Endothelial cell of umbilical vein (primary cell): ENCODE results near the gene SLC6A16. TPM values are rescaled to one million over a fixed set of nuclear protein-coding genes. Genes with fewer than 3 reads are reported as not detected.

Experiments
- BruUV-seq: library from RNA; stranded (reverse); fragments of 400-500 nt; replicated peaks from 2 replicates; lab custom pipeline; 2021; lab: Mats Ljungman, UMichigan
- CTCF ChIA-PET: fragments of 300-600, 350-600 bp; sonication (Branson Sonifier 250); formaldehyde crosslinking; loops from one replicate; lab custom pipeline; 2021; ENCODE audit warnings: antibody characterized with exemption, inconsistent platforms; lab: Charles Lee
- POLR2A ChIA-PET: fragments of 300-600, 350-600 bp; sonication (Branson Sonifier 250); formaldehyde crosslinking; loops from one replicate; lab custom pipeline; 2021; ENCODE audit warnings: antibody characterized with exemption, inconsistent platforms; lab: Charles Lee
- DNase-seq: peaks from one replicate; pipeline ENCODE4 v3.0.0-alpha.2; 2011; ENCODE audit warnings: low read depth, low spot score
- FAIRE-seq: peaks from 2 replicates; lab custom pipeline; 2011; peaks lifted over from hg19 to GRCh38; lab: Jason Lieb, UNC
- H2AFZ ChIP-seq: 2 replicates; pipeline ENCODE4 v1.6.0; 2012; ENCODE audit warnings: low read depth, low read length, control low read depth, inconsistent platforms
- H3K27ac ChIP-seq: 2 replicates; pipeline ENCODE4 v1.5.1; 2011; ENCODE audit warnings: low read depth, mild to moderate bottlenecking, control low read depth, low read length, moderate library complexity; ENCODE audit not compliant: insufficient read depth
- H3K27me3 ChIP-seq, 2 experiments: 2 replicates each; pipeline versions ENCODE4 v1.6.0 to v1.6.1; 2011; ENCODE audit warnings: low read length in 2 of 2, mixed read lengths in 1 of 2; ENCODE audit not compliant: control insufficient read depth in 2 of 2, insufficient read depth in 2 of 2
- H3K36me3 ChIP-seq, 2 experiments: 2 replicates in 1 of 2; 3 replicates in 1 of 2; pipeline ENCODE4 v1.5.1; 2011; ENCODE audit warnings: low read length in 2 of 2, mild to moderate bottlenecking in 1 of 2, moderate library complexity in 1 of 2; ENCODE audit not compliant: control insufficient read depth in 2 of 2, insufficient read depth in 2 of 2; ENCODE audit errors: extremely low read depth in 1 of 2
- H3K4me1 ChIP-seq: 3 replicates; pipeline ENCODE4 v1.5.1; 2011; ENCODE audit warnings: mild to moderate bottlenecking, low read length; ENCODE audit not compliant: control insufficient read depth, insufficient read depth; ENCODE audit errors: extremely low read depth
- H3K4me2 ChIP-seq: 2 replicates; pipeline ENCODE4 v1.6.1; 2011; ENCODE audit warnings: low read length, control low read depth, mixed read lengths; ENCODE audit not compliant: insufficient read depth
- H3K4me3 ChIP-seq, 3 experiments: fragments of 200-600 bp in 1 of 3; sonication (generic), shearing (Covaris generic) in 1 of 3; replicated peaks in 1 of 3; 2 replicates each; pipeline ENCODE4 v1.5.1; 2011 to 2016; ENCODE audit warnings: control low read depth in 3 of 3, low read length in 3 of 3, mild to moderate bottlenecking in 2 of 3, inconsistent platforms in 1 of 3, low read depth in 1 of 3, moderate library complexity in 1 of 3; ENCODE audit not compliant: insufficient read depth in 1 of 3
- H3K79me2 ChIP-seq: 2 replicates; pipeline ENCODE4 v1.6.0; 2012; ENCODE audit warnings: low read length, inconsistent platforms; ENCODE audit not compliant: control insufficient read depth, insufficient read depth
- H3K9ac ChIP-seq: replicated peaks from 2 replicates; pipeline ENCODE3; 2011; ENCODE audit warnings: low read length, control low read depth; ENCODE audit not compliant: insufficient read depth; ENCODE audit errors: extremely low read depth
- H3K9me1 ChIP-seq: replicated peaks from 3 replicates; pipeline ENCODE4 v1.6.0; 2011; ENCODE audit warnings: mild to moderate bottlenecking, low read length; ENCODE audit not compliant: control insufficient read depth, insufficient read depth; ENCODE audit errors: extremely low read depth
- H3K9me3 ChIP-seq: replicated peaks from 2 replicates; pipeline ENCODE4 v1.5.1; 2012; ENCODE audit warnings: low read length, inconsistent platforms; ENCODE audit not compliant: control insufficient read depth, insufficient read depth
- H4K20me1 ChIP-seq: replicated peaks from 2 replicates; pipeline ENCODE3; 2011; ENCODE audit warnings: mild to moderate bottlenecking, low read length; ENCODE audit not compliant: control insufficient read depth, insufficient read depth; ENCODE audit errors: extremely low read depth
- EZH2 ChIP-seq: IDR thresholded peaks from 2 replicates; pipeline ENCODE4 v1.6.1; 2012; ENCODE audit warnings: borderline replicate concordance, low read depth, mild to moderate bottlenecking, moderate library complexity, low read length, inconsistent platforms; ENCODE audit not compliant: severe bottlenecking
- GATA2 ChIP-seq: IDR thresholded peaks from 2 replicates; pipeline ENCODE4 v1.7.0; 2011; ENCODE audit warnings: low read depth, mild to moderate bottlenecking, moderate library complexity, mixed read lengths, low read length; ENCODE audit not compliant: insufficient read length, insufficient read depth
- MYC ChIP-seq: IDR thresholded peaks from one replicate; pipeline ENCODE4 v1.6.1; 2011; ENCODE audit warnings: mild to moderate bottlenecking, low read depth, low read length
- POLR2A ChIP-seq: IDR thresholded peaks from 2 replicates; pipeline ENCODE4 v1.6.1; 2012; ENCODE audit warnings: low read depth, mild to moderate bottlenecking, control low read depth, low read length
- POLR2AphosphoS5 ChIP-seq: IDR thresholded peaks from 2 replicates; pipeline ENCODE4 v1.6.1; 2012; ENCODE audit warnings: low read depth, mild to moderate bottlenecking, control low read depth, low read length, moderate library complexity; ENCODE audit not compliant: insufficient read depth
- dilution Hi-C: fragments of 300-500 bp; cut with MboI; formaldehyde crosslinking; loops from one replicate; pipeline ENCODE4 v1.15.0; 2019; ENCODE audit warnings: low sequenced_read_pairs; ENCODE audit not compliant: extremely low pct_ligation_motif_present
- intact Hi-C: fragments of 100-400 bp; cut with micrococcal nuclease; formaldehyde crosslinking; loops from one replicate; pipeline ENCODE4 v1.10.0; 2022
- polyA plus RNA-seq, 4 experiments: library from polyadenylated mRNA; depleted of rRNA in 3 of 4; stranded (reverse) in 3 of 4; unstranded in 1 of 4; fragments of >200 nt; gene quantifications; 2 replicates each; pipeline versions ENCODE4 v1.2.1 to v1.2.3, GENCODE V29; 2011 to 2012; ENCODE audit warnings: missing spikeins in 1 of 4
- total RNA-seq: library from RNA; stranded (reverse); gene quantifications from 2 replicates; pipeline ENCODE4 v1.2.3, GENCODE V29; 2021
- TF ChIP-seq, protein P1 (sequence below): IDR thresholded peaks from 2 replicates; pipeline ENCODE4 v1.6.1; 2011; ENCODE audit not compliant: insufficient read depth, insufficient read length
- TF ChIP-seq, protein P2 (sequence below), 2 donors: IDR thresholded peaks; 1 replicate in 1 of 2; 2 replicates in 1 of 2; pipeline ENCODE4 v1.5.1; 2011; ENCODE audit warnings: low read length in 2 of 2, mild to moderate bottlenecking in 2 of 2, moderate library complexity in 2 of 2, control low read depth in 1 of 2, inconsistent platforms in 1 of 2, low read depth in 1 of 2; ENCODE audit not compliant: insufficient read depth in 1 of 2; ENCODE audit errors: extremely low read depth in 1 of 2

SLC6A16 gene
- total and polyA plus RNA-seq, 2 donors (not counting 3 experiments of a cell fraction or from before 2014, with no cell fraction given) = 1.1 to 1.6 TPM

DNA sequence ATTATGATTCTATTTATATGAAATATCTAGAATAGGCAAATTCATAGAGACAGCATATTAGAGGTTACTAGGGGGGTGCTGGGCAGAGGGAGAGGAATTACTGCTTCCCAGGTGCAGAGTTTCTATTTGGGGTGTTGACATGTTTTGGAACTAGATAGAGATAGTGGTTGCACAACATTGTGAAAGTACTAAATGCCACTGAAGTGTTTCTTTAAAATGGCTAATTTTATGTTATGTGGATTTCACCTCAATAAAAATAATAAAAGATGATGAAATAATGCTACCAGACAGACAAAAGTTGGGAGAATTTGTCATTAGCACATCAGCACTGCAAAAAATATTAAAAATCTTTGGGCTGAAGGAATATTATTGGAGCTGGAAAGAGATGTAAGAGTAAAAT lies 63.4 kb downstream of the SLC6A16 start:
- H3K36me3 ChIP-seq = no peaks in the 10 kb centered on the region
- H3K9me3 ChIP-seq = no peaks in the 10 kb centered on the region
- H3K4me3 ChIP-seq = no peak overlapping the region
- dilution Hi-C loops = no loop called here
- H4K20me1 ChIP-seq = no peaks in the 10 kb centered on the region
- no peak for DNase-seq
- H3K27ac ChIP-seq = no peak overlapping the region
- BruUV-seq = no TSS peak
- no peaks in the 10 kb centered on the region for H3K9me1 ChIP-seq
- no peak overlapping the region for H3K9ac ChIP-seq
- no peak for FAIRE-seq
- CTCF ChIA-PET = interaction anchor here (2.6 kb wide), 1 partner anchor 66 kb away, joined by 8 read pairs; no protein-coding TSS in a partner anchor
- no peak overlapping the region for H3K4me2 ChIP-seq
- POLR2A ChIA-PET = no interaction called here
- H2AFZ ChIP-seq = no peak overlapping the region
- no peaks in the 10 kb centered on the region for H3K4me1 ChIP-seq
- no peaks in the 10 kb centered on the region for H3K79me2 ChIP-seq
- TF ChIP-seq POLR2AphosphoS5 (no peak), MYC (no peak), EZH2 (no peak), POLR2A (no peak), GATA2 (no peak)
- TF ChIP-seq, protein P1, sequence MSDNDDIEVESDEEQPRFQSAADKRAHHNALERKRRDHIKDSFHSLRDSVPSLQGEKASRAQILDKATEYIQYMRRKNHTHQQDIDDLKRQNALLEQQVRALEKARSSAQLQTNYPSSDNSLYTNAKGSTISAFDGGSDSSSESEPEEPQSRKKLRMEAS = no peak
- TF ChIP-seq, protein P2, sequence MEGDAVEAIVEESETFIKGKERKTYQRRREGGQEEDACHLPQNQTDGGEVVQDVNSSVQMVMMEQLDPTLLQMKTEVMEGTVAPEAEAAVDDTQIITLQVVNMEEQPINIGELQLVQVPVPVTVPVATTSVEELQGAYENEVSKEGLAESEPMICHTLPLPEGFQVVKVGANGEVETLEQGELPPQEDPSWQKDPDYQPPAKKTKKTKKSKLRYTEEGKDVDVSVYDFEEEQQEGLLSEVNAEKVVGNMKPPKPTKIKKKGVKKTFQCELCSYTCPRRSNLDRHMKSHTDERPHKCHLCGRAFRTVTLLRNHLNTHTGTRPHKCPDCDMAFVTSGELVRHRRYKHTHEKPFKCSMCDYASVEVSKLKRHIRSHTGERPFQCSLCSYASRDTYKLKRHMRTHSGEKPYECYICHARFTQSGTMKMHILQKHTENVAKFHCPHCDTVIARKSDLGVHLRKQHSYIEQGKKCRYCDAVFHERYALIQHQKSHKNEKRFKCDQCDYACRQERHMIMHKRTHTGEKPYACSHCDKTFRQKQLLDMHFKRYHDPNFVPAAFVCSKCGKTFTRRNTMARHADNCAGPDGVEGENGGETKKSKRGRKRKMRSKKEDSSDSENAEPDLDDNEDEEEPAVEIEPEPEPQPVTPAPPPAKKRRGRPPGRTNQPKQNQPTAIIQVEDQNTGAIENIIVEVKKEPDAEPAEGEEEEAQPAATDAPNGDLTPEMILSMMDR (IDR thresholded peaks at IDR 0.05; ENCODE audit: extremely low read depth in 1 of 2, insufficient read depth in 1 of 2, low read depth in 1 of 2, low read length in 2 of 2) = no peak
- H3K27me3 ChIP-seq = no peaks in the 10 kb centered on the region
- intact Hi-C loops = no loop called here
